ENCODE measurements around the gene ERGIC1.

The ERGIC1 gene

DNA sequence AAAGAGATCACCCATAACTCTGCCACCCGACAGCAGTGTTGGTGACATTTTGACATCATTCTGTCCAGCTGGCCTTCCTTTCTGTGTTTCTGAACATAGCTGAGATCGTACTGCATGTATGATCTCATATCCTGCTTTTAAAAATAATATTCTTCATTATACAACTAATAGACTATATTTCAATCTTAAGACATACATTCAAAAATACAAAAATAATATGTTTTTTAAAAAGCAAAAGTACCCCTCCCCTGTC is 77.5 kb downstream of the ERGIC1 start:
- no peaks in the 10 kb centered on the region for H3K9me3 ChIP-seq (ENCODE audit: control insufficient read depth in 5 of 5, low read length in 5 of 5)
- H3K9ac ChIP-seq (ENCODE audit: low read length in 5 of 5), result no peak overlapping the region
- H3K4me1 ChIP-seq (ENCODE audit: control insufficient read depth in 5 of 5, insufficient read depth in 5 of 5, low read length in 5 of 5), result peaks cover 0 to 11% (median 3%) of the 10 kb centered on the region in 5 donors
- peaks cover 0 to 50% (median 39%) of the 10 kb centered on the region in 5 donors for H3K36me3 ChIP-seq (ENCODE audit: control insufficient read depth in 5 of 5, insufficient read depth in 5 of 5, low read length in 5 of 5)
- H3K27ac ChIP-seq (ENCODE audit: low read depth, low read length), result peak overlapping the region; percentile 27
- no peak overlapping the region for H3K4me3 ChIP-seq (ENCODE audit: low read depth in 1 of 5, low read length in 5 of 5)
- no peaks in the 10 kb centered on the region for H3K27me3 ChIP-seq (ENCODE audit: control insufficient read depth in 5 of 5, insufficient read depth in 4 of 5, low read length in 5 of 5)

DNA sequence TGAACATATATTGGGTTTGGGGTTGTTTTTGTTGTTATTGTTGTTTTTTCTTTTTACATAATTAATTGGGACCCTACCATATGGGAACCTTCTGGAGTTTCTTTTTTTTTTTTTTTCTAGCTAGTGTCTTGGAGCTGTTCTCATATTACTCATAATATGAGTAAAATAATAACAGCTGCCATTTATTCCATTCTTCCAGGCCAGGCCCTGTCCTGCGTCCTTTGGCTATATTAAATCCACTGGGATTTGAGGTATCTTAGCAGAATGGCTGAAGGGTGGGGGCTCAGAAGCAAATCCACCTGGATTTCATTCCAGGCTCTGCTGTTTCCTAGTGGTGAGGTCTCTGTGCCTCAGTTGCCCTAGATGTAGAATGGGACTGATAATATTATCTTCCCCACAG is 77.9 kb downstream of the ERGIC1 start:
- Histone ChIP-seq H3K4me1 (ENCODE audit: control insufficient read depth in 5 of 5, insufficient read depth in 5 of 5, low read length in 5 of 5) (peaks cover 0 to 11% (median 3%) of the 10 kb centered on the region in 5 donors), H3K36me3 (ENCODE audit: control insufficient read depth in 5 of 5, insufficient read depth in 5 of 5, low read length in 5 of 5) (peaks cover 0 to 53% (median 41%) of the 10 kb centered on the region in 5 donors), H3K9me3 (ENCODE audit: control insufficient read depth in 5 of 5, low read length in 5 of 5) (no peaks in the 10 kb centered on the region), H3K4me3 (ENCODE audit: low read depth in 1 of 5, low read length in 5 of 5) (no peak overlapping the region), H3K27ac (ENCODE audit: low read depth, low read length) (peak overlapping the region; percentile 27), H3K9ac (ENCODE audit: low read length in 5 of 5) (no peak overlapping the region), H3K27me3 (ENCODE audit: control insufficient read depth in 5 of 5, insufficient read depth in 4 of 5, low read length in 5 of 5) (no peaks in the 10 kb centered on the region)

DNA sequence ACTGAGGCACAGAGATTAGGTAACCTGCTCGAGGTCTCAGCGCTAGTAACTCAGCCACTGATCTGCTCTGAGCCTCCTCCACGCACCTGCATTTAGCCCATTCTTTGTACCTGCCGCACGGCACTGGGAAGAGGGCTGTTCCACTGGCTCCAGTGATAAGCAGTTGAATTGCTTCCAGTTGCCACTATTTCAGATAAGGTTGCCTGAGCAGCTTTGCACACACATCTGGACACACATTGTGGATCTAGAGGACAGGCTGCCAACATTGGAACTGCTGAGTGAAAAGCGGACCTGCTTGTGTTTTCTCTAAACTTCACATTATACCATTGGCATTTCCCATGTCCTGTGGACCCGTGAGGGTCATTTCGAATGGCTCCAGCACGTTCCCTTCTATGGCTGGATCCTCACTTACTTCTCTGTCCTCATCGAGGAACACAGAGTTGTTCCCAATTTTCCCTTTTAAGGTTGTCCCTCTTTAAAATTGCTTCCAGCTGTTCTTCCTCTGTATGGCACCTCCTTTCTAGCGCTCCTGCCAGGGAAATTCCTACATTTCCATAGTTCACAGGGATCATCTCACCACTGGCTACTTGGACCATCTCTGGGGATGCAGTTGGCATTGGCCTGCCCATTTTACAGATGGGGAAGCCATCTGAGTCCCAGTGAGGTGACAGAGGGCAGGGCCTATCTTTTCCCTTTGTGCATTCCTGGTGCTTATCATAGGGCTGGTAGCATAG is 79.2 kb downstream of the ERGIC1 start:
- Histone ChIP-seq H3K4me1 (ENCODE audit: control insufficient read depth in 5 of 5, insufficient read depth in 5 of 5, low read length in 5 of 5) (peaks cover 0 to 11% (median 3%) of the 10 kb centered on the region in 5 donors), H3K27ac (ENCODE audit: low read depth, low read length) (no peak overlapping the region), H3K9me3 (ENCODE audit: control insufficient read depth in 5 of 5, low read length in 5 of 5) (no peaks in the 10 kb centered on the region), H3K9ac (ENCODE audit: low read length in 5 of 5) (no peak overlapping the region), H3K36me3 (ENCODE audit: control insufficient read depth in 5 of 5, insufficient read depth in 5 of 5, low read length in 5 of 5) (peaks cover 0 to 63% (median 50%) of the 10 kb centered on the region in 5 donors), H3K4me3 (ENCODE audit: low read depth in 1 of 5, low read length in 5 of 5) (no peak overlapping the region), H3K27me3 (ENCODE audit: control insufficient read depth in 5 of 5, insufficient read depth in 4 of 5, low read length in 5 of 5) (no peaks in the 10 kb centered on the region)

DNA sequence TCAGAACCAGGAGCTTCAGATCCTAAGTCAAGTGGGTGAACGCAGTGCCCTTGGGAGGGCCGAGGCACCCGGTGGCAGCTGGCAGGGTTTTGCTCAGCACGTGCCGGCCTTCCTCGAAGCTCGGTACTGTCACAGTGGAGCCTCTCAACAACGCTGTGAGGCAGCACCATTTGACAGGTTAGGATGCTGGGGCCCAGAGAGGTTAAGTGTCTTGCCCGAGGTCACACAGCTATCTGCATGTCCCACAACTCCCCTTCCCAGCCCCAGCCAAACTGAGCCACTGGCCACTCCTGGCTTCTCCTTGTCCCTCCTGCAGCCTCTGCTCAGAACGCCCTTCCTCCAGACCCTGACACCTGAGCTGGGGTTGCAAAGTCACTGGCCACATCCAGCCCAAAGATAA is 81.5 kb downstream of the ERGIC1 start:
- H3K9me3 ChIP-seq (ENCODE audit: control insufficient read depth in 5 of 5, low read length in 5 of 5), result no peaks in the 10 kb centered on the region
- H3K27me3 ChIP-seq (ENCODE audit: control insufficient read depth in 5 of 5, insufficient read depth in 4 of 5, low read length in 5 of 5), result no peaks in the 10 kb centered on the region
- peaks cover 0 to 76% (median 60%) of the 10 kb centered on the region in 5 donors for H3K36me3 ChIP-seq (ENCODE audit: control insufficient read depth in 5 of 5, insufficient read depth in 5 of 5, low read length in 5 of 5)
- no peak overlapping the region for H3K4me3 ChIP-seq (ENCODE audit: low read depth in 1 of 5, low read length in 5 of 5)
- H3K27ac ChIP-seq (ENCODE audit: low read depth, low read length), result no peak overlapping the region
- H3K4me1 ChIP-seq (ENCODE audit: control insufficient read depth in 5 of 5, insufficient read depth in 5 of 5, low read length in 5 of 5), result peaks cover 0 to 11% (median 3%) of the 10 kb centered on the region in 5 donors
- no peak overlapping the region for H3K9ac ChIP-seq (ENCODE audit: low read length in 5 of 5)

DNA sequence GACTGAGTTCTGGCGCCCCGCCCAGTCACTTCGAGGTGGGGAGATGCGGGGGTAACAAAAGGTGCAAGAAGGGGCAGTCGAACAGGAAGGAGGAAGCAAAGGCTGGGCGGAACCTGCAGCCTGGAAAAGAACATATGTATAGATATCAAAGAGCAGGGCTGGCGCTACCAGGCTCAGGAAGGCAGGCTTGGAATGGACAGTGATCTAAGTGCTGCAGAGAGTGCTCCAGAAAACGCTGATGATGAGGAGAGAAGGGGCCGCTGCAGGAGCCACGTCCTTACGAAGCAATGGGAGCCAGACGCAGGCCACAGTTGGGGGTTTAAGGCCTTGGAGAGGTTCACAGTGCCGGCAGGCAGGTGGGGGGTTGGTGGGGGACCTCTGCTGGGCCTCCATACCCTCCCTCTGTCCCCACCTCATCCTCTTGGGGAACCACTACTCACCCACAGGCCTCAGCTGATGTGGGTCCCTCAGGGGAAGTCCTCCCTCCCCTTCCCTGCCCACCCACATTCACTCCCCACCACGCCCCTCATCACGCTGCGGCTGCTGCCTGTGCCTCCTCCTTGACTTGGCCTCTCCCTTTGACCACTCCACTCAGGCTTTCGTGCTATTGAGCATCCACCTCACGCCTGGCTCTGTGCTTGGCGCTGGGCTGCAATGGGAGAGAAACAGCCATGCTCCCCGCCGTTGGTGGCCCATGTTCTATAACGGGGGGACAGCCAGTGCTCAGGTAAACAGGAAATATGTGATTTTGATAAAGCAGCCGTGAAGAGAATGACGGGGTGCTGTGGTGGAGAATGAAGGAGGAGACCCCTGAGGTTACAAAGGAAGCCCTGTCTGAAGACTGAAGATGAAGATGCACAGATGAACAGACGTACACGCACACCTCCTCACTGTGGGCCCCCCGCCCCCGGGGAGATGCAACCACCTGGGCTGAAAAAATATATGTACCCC is 84.6 kb downstream of the ERGIC1 start:
- H3K27ac ChIP-seq (ENCODE audit: low read depth, low read length), result no peak overlapping the region
- H3K36me3 ChIP-seq (ENCODE audit: control insufficient read depth in 5 of 5, insufficient read depth in 5 of 5, low read length in 5 of 5), result peaks cover 0 to 88% (median 66%) of the 10 kb centered on the region in 5 donors
- H3K4me3 ChIP-seq (ENCODE audit: low read depth in 1 of 5, low read length in 5 of 5), result no peak overlapping the region
- H3K27me3 ChIP-seq (ENCODE audit: control insufficient read depth in 5 of 5, insufficient read depth in 4 of 5, low read length in 5 of 5), result no peaks in the 10 kb centered on the region
- no peak overlapping the region for H3K9ac ChIP-seq (ENCODE audit: low read length in 5 of 5)
- H3K4me1 ChIP-seq (ENCODE audit: control insufficient read depth in 5 of 5, insufficient read depth in 5 of 5, low read length in 5 of 5), result no peaks in the 10 kb centered on the region
- H3K9me3 ChIP-seq (ENCODE audit: control insufficient read depth in 5 of 5, low read length in 5 of 5), result no peaks in the 10 kb centered on the region

DNA sequence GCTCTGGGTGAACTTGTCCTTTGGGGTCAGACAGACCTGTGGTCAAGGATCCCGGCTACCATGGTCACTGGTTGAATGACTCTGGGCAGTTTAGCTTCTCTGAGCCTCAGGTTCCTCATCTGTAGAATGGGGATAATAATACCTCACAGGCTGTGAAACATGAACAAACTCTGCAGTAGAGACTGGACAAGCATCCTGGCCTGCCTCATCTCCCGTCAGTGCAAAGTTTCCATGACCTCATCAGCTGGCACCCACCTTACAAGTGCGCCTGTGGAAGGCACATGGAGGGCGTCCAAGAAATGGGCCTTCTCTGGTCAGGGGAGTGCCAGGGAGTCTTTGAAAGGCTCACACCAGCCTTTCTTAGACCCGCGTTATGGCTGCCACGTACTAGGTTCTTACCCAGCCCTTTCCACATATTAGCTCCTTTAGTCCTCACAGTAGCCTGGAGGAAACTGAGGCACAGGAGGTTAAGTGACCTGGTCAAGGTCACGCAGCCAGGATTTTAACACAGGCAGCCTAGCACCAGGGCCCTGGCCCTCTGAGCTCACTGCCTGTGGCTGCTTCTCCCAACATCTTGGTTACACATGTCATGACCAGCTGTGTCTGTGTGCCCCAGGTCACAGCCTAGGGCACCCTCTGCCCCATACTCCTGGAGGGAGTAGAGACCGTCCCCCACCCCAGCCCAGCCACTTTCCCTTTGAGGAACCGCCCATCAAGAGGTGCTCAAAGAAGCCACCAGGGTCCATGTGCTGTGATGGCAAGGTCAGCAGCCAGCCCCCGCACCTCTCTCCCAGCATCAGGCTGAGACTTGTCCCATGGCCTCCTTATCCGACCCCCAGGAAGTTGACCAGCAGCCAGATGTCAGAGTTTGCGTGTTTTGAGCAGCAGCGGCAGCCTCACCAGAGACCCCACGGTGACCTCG is 85.7 kb downstream of the ERGIC1 start:
- no peaks in the 10 kb centered on the region for H3K4me1 ChIP-seq (ENCODE audit: control insufficient read depth in 5 of 5, insufficient read depth in 5 of 5, low read length in 5 of 5)
- H3K9ac ChIP-seq (ENCODE audit: low read length in 5 of 5), result no peak overlapping the region
- no peaks in the 10 kb centered on the region for H3K27me3 ChIP-seq (ENCODE audit: control insufficient read depth in 5 of 5, insufficient read depth in 4 of 5, low read length in 5 of 5)
- no peak overlapping the region for H3K4me3 ChIP-seq (ENCODE audit: low read depth in 1 of 5, low read length in 5 of 5)
- no peak overlapping the region for H3K27ac ChIP-seq (ENCODE audit: low read depth, low read length)
- peaks cover 0 to 90% (median 66%) of the 10 kb centered on the region in 5 donors for H3K36me3 ChIP-seq (ENCODE audit: control insufficient read depth in 5 of 5, insufficient read depth in 5 of 5, low read length in 5 of 5)
- no peaks in the 10 kb centered on the region for H3K9me3 ChIP-seq (ENCODE audit: control insufficient read depth in 5 of 5, low read length in 5 of 5)

DNA sequence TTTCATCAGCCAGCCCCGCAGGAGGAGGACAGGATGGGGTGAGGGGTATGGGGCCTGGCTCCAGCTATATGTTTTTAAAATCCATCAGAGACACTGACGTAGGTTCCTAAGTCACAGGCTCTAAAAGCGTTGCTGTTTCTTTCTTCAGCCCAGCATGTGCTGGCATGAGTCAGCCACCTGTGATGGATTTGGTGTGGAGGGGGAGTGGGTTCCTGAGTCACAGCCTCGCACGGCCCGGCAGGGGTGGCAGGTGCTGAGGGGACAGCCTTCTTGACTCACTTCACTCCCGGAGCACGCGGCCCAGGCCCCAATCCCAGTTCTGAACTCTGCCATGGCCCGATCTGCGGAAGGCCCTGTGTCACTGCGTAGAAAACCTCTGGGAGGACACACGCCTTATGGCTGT is 86.4 kb downstream of the ERGIC1 start:
- Histone ChIP-seq H3K4me1 (ENCODE audit: control insufficient read depth in 5 of 5, insufficient read depth in 5 of 5, low read length in 5 of 5) (no peaks in the 10 kb centered on the region), H3K27me3 (ENCODE audit: control insufficient read depth in 5 of 5, insufficient read depth in 4 of 5, low read length in 5 of 5) (no peaks in the 10 kb centered on the region), H3K9ac (ENCODE audit: low read length in 5 of 5) (no peak overlapping the region), H3K36me3 (ENCODE audit: control insufficient read depth in 5 of 5, insufficient read depth in 5 of 5, low read length in 5 of 5) (peaks cover 0 to 86% (median 63%) of the 10 kb centered on the region in 5 donors), H3K27ac (ENCODE audit: low read depth, low read length) (no peak overlapping the region), H3K9me3 (ENCODE audit: control insufficient read depth in 5 of 5, low read length in 5 of 5) (no peaks in the 10 kb centered on the region), H3K4me3 (ENCODE audit: low read depth in 1 of 5, low read length in 5 of 5) (no peak overlapping the region)

DNA sequence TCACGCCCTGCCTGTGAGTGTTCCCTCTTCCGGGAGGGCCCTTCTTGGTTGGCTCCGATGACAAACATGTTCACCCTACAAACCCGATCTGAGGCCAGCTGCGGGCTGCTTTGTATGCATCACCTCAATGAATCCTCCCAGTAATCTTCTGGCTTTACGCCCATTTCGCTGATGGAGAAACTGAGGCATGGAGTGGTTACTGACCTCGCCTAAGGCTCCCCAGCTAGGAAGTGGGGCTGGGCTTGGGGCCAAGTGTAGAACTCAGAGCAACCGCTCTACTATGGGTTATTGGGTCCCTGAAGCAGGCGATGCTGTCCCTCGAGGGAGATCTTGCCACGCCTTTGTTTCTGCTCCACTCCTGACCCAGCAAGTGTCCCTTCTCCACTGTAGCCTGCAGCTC is 86.9 kb downstream of the ERGIC1 start:
- Histone ChIP-seq H3K4me1 (ENCODE audit: control insufficient read depth in 5 of 5, insufficient read depth in 5 of 5, low read length in 5 of 5) (no peaks in the 10 kb centered on the region), H3K9ac (ENCODE audit: low read length in 5 of 5) (no peak overlapping the region), H3K27me3 (ENCODE audit: control insufficient read depth in 5 of 5, insufficient read depth in 4 of 5, low read length in 5 of 5) (no peaks in the 10 kb centered on the region), H3K27ac (ENCODE audit: low read depth, low read length) (no peak overlapping the region), H3K4me3 (ENCODE audit: low read depth in 1 of 5, low read length in 5 of 5) (no peak overlapping the region), H3K36me3 (ENCODE audit: control insufficient read depth in 5 of 5, insufficient read depth in 5 of 5, low read length in 5 of 5) (peaks cover 0 to 86% (median 60%) of the 10 kb centered on the region in 5 donors), H3K9me3 (ENCODE audit: control insufficient read depth in 5 of 5, low read length in 5 of 5) (no peaks in the 10 kb centered on the region)

DNA sequence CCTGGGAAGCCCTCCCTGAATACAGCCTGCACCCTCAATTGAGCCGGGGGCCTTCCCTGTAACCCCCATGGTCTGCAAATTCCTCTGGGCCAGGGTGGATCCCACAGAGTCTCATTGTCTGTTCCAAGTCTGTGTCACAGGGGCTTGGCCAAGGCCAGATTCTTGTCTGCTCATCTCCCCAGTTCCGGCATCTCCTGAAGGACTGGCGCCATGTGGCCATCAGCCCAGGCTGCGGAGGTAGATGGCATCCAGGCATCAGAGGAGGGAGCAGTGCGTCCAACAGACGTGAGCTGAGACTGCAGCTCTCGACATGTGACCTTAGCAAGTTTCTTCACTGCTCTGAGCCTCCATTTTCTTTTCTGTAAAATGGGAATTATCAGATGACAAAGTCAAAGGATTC is 87.9 kb downstream of the ERGIC1 start:
- H3K4me1 ChIP-seq (ENCODE audit: control insufficient read depth in 5 of 5, insufficient read depth in 5 of 5, low read length in 5 of 5), result no peaks in the 10 kb centered on the region
- H3K27ac ChIP-seq (ENCODE audit: low read depth, low read length), result no peak overlapping the region
- no peak overlapping the region for H3K4me3 ChIP-seq (ENCODE audit: low read depth in 1 of 5, low read length in 5 of 5)
- H3K9me3 ChIP-seq (ENCODE audit: control insufficient read depth in 5 of 5, low read length in 5 of 5), result no peaks in the 10 kb centered on the region
- no peaks in the 10 kb centered on the region for H3K27me3 ChIP-seq (ENCODE audit: control insufficient read depth in 5 of 5, insufficient read depth in 4 of 5, low read length in 5 of 5)
- H3K36me3 ChIP-seq (ENCODE audit: control insufficient read depth in 5 of 5, insufficient read depth in 5 of 5, low read length in 5 of 5), result peaks cover 0 to 88% (median 62%) of the 10 kb centered on the region in 5 donors
- H3K9ac ChIP-seq (ENCODE audit: low read length in 5 of 5), result no peak overlapping the region

All from subcutaneous abdominal adipose tissue (tissue), 5 donors.